Measurements from ENCODE around the gene CPB2.

GRCh38 chr13:46076827-46077226 is 28.0 kb downstream of the CPB2 start:
- TF ChIP-seq POLR2A (IDR thresholded peaks at IDR 0.05; ENCODE audit: extremely low read depth, insufficient read length), result no peak
- no peak for TF ChIP-seq CTCF (IDR thresholded peaks at IDR 0.05; ENCODE audit: low read depth, low read length)
